KOPT-K1 (cell line): ENCODE measurements around the gene ANKRD50.

Experiments
- H3K27ac ChIP-seq: fragments of 200-600 bp; sonication (generic); 2 replicates; pipeline ENCODE4 v1.5.1; 2016; ENCODE audit warnings: antibody characterized with exemption, mild to moderate bottlenecking, low read depth, low read length; ENCODE audit not compliant: poor library complexity, severe bottlenecking
- H3K36me3 ChIP-seq: fragments of 200-600 bp; sonication (generic); 2 replicates; pipeline ENCODE4 v1.5.1; 2017; ENCODE audit warnings: antibody characterized with exemption, mild to moderate bottlenecking, low read length, moderate library complexity; ENCODE audit not compliant: insufficient read depth
- H3K9me3 ChIP-seq: fragments of 200-600 bp; sonication (generic); 2 replicates; pipeline ENCODE4 v1.5.1; 2017; ENCODE audit warnings: antibody characterized with exemption, low read length, mild to moderate bottlenecking; ENCODE audit not compliant: insufficient read depth, poor library complexity, severe bottlenecking

ANKRD50 gene

GRCh38 chr4:124712372-124713184 lies at the start of gene ANKRD50:
TSS of gene ANKRD50 (minus strand) at chr4:124712732. CDS start at chr4:124710511, 2,221 bp downstream.
- Histone ChIP-seq H3K27ac (peak within 1 kb of the TSS; percentile 82), H3K9me3 (no peaks in the 10 kb centered on the region), H3K36me3 (no peaks in the 10 kb centered on the region)

- no peak overlapping the region for H3K27ac ChIP-seq
Measured at GRCh38 chr4:124757126-124757525, 44.6 kb upstream of the ANKRD50 start.

GRCh38 chr4:124754681-124755080 lies 42.1 kb upstream of the ANKRD50 start:
- Histone ChIP-seq H3K36me3 (no peaks in the 10 kb centered on the region), H3K9me3 (no peaks in the 10 kb centered on the region), H3K27ac (no peak overlapping the region)

More at GRCh38 chr4:124757126-124757525, 44.6 kb upstream of the ANKRD50 start:
- Histone ChIP-seq H3K36me3 (no peaks in the 10 kb centered on the region), H3K9me3 (no peaks in the 10 kb centered on the region)

- Histone ChIP-seq H3K27ac (no peak overlapping the region), H3K36me3 (no peaks in the 10 kb centered on the region), H3K9me3 (no peaks in the 10 kb centered on the region)
Measured at GRCh38 chr4:124753941-124754581, 41.5 kb upstream of the ANKRD50 start.

GRCh38 chr4:124749421-124749820 lies 36.9 kb upstream of the ANKRD50 start:
- no peaks in the 10 kb centered on the region for H3K36me3 ChIP-seq
- no peak overlapping the region for H3K27ac ChIP-seq
- no peaks in the 10 kb centered on the region for H3K9me3 ChIP-seq

GRCh38 chr4:124748965-124749364 lies 36.4 kb upstream of the ANKRD50 start:
- Histone ChIP-seq H3K36me3 (no peaks in the 10 kb centered on the region), H3K27ac (no peak overlapping the region), H3K9me3 (no peaks in the 10 kb centered on the region)

- H3K36me3 ChIP-seq: no peaks in the 10 kb centered on the region
- no peak overlapping the region for H3K27ac ChIP-seq
- no peaks in the 10 kb centered on the region for H3K9me3 ChIP-seq
Measured at GRCh38 chr4:124745985-124746801, 33.7 kb upstream of the ANKRD50 start.

GRCh38 chr4:124743711-124744110 lies 31.2 kb upstream of the ANKRD50 start:
- H3K27ac ChIP-seq: no peak overlapping the region
- no peaks in the 10 kb centered on the region for H3K9me3 ChIP-seq
- H3K36me3 ChIP-seq: no peaks in the 10 kb centered on the region

GRCh38 chr4:124740501-124740900 lies 28.0 kb upstream of the ANKRD50 start:
- no peak overlapping the region for H3K27ac ChIP-seq
- H3K36me3 ChIP-seq: no peaks in the 10 kb centered on the region
- no peaks in the 10 kb centered on the region for H3K9me3 ChIP-seq

- Histone ChIP-seq H3K9me3 (no peaks in the 10 kb centered on the region), H3K36me3 (no peaks in the 10 kb centered on the region), H3K27ac (no peak overlapping the region)
Measured at GRCh38 chr4:124738994-124739393, 26.5 kb upstream of the ANKRD50 start.

GRCh38 chr4:124737619-124738018 lies 25.1 kb upstream of the ANKRD50 start:
- Histone ChIP-seq H3K9me3 (no peaks in the 10 kb centered on the region), H3K27ac (no peak overlapping the region), H3K36me3 (no peaks in the 10 kb centered on the region)

- no peaks in the 10 kb centered on the region for H3K36me3 ChIP-seq
- H3K9me3 ChIP-seq: no peaks in the 10 kb centered on the region
- H3K27ac ChIP-seq: no peak overlapping the region
Measured at GRCh38 chr4:124736526-124736925, 24.0 kb upstream of the ANKRD50 start.

- Histone ChIP-seq H3K27ac (no peak overlapping the region), H3K36me3 (no peaks in the 10 kb centered on the region), H3K9me3 (no peaks in the 10 kb centered on the region)
Measured at GRCh38 chr4:124727331-124727890, 14.9 kb upstream of the ANKRD50 start.

GRCh38 chr4:124726269-124726668 lies 13.7 kb upstream of the ANKRD50 start:
- Histone ChIP-seq H3K9me3 (no peaks in the 10 kb centered on the region), H3K36me3 (no peaks in the 10 kb centered on the region), H3K27ac (no peak overlapping the region)

GRCh38 chr4:124722071-124722470 lies 9.5 kb upstream of the ANKRD50 start:
- no peaks in the 10 kb centered on the region for H3K9me3 ChIP-seq
- no peak overlapping the region for H3K27ac ChIP-seq
- H3K36me3 ChIP-seq: no peaks in the 10 kb centered on the region
